Measurements from ENCODE around the gene ZG16.

GRCh38 chr16:29806641-29807425 lies 28.8 kb downstream of the ZG16 start:
- no peak for TF ChIP-seq GATA2 (IDR thresholded peaks at IDR 0.05; ENCODE audit: low read depth, low read length)
- TF ChIP-seq GATA3 (IDR thresholded peaks at IDR 0.05; ENCODE audit: low read depth, low read length) = no peak

Measured in SH-SY5Y (cell line).